Measurements from ENCODE around the gene GAS2.
A peak's percentile ranks its signal among the peaks of the same experiment; 100 is the strongest.
"Not testable (repeated sequence)": the region's sequence is repeated elsewhere in the genome, so short reads cannot be mapped to it uniquely, and the experiment has no call there.

GAS2 gene

DNA sequence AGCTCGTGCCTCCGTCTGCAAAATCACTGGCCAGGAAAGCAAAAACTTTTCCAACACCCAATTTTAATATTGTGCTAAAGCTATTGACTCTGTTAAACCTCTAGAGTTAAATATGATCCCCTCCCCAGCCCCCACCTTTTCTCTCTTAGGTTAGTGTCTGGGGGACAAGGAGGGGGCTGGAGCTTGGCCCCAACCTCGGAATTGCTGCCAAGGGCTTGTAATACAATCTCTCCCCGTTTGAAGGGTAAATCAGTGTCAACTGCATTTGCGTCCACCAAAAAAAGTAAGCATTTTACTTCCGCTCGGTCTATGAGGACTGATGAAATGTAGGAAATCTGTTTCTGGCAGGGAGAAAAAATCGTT is at the start of gene GAS2:
Gene GAS2 (plus strand): TSS at position 287 of the 363 bp plus-strand sequence. CDS start 8,259 bp downstream, outside the sequence.
- DNase-seq (ENCODE audit: low read depth): no peak

DNA sequence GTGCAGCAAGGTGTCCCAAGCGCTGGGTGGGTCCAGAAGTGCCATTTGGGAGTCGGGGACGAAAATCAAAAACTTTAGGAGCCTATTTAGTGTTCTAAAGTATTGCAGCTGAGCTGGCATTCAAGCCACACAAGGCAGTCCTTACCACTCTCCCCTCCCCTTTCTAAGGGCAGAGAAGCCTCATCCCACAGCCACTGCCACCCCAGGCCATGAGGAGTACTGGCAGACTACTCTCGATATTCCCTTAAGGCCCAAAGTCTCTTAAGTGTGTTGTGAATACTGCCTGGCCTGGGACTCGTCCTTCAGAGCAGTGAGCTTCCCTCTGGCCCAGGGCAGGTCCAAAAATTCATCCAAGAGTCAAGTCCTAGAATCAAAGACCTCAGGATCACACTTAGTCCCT is 48.5 kb upstream of the GAS2 start:
- DNase-seq (ENCODE audit: low read depth): no peak

DNA sequence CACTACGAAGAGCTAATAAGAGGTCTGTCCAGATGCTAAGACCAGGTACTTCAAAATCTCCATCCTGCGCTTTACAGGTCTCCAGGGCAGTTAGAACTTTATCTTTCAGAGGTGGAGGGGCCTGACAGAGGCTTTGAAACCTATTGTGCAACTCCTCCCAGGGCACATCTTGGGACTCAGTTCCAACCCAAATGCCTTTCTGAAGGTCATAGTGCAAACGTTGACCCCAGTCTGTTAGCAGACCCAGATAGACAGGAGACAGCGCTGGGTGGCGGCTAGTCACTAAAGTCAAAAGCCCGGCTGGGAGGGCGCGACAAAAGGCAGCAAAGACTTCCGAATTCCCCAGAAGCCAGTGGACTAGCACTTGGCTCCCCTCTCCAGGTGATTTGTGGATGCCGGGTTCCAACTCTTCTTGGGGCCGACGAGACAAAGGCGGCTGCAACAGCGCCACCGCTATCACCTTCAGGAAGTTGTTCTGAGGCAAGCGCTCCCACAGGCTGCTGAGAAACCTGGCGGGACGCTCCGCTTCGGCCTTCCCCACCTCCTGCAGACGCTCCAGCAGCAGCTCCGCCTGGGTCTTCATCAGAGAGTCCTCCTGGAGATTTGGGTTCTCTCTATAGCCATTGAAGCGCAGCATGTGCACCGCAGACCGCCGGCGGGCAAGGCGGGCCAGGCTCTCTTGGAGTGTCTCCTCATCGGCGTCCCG is 41.5 kb upstream of the GAS2 start:
- DNase-seq (ENCODE audit: low read depth): peak; percentile 33

DNA sequence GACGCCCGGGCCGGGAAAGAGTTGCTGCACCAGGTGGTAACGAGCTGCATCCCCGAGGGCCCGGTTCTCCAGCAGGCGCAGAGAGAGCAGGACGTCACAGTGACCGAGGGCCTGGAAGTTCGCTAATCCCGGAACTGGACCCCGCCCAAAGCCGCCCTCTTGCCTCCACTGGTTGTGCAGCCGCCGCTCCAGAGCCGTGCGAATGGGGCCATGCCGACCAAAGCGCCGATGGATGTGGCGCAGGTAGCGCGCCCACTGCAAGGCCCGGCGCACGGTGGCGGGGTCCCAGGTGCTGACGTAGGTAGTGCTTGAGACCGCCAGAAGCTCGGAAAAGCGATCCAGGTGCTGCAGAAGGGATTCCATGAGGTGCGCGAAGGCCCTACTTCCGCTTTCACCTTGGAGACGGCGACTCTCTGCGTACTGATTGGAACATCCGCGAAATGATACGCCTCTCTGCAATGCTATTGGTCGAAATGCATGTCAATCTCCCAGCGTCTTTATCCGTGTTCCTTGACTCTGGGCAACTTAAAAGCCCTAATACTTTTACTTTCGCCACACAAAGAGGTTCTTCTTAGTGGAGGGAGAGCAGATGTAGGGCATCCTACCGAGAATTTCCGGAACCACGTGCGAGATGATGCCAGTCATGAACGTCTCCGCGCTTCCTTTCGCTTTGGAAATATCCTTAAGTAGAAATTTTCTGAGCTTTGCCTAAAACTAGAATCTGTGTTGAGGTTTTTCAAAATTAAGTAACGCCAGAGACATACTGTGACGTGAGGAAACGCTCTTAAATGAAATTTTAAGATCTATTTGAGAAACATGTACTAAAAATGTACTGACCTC is 40.7 kb upstream of the GAS2 start, which contains the start of gene FANCF:
Gene FANCF (minus strand): TSS at position 376 of the 840 bp plus-strand sequence. CDS start 13 bp downstream, at position 363.
- DNase-seq (ENCODE audit: low read depth): peak; percentile 81

DNA sequence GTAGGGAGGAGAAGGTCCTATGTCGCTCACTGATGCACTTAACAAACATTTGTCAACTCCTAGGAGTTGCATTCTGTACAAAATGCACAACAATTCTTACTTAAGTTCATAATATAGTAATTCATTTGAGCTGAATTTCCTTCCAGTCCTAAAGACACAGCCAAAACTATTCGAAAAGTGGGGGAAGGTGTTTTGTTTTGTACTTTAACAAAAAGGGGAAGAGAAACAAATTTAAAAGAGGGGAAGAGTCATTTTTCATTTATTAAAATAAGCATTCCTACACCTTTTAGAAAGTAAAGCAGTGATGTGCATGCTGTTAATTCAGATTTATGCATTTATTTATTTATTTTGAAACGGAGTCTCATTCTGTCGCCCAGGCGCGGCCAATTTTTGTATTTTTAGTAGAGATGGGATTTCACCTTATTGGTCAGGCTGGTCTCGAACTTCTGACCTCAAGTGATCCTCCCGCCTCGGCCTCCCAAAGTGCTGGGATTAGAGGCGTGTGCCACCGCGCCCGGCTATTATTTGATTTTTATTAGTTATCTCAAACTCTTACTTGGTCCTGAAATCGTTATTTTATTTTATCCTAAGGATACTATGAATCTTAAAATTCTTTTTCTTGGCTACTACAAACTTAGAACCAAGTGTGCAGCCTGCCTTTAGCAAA is 39.7 kb upstream of the GAS2 start:
- no peak for DNase-seq (ENCODE audit: low read depth)

DNA sequence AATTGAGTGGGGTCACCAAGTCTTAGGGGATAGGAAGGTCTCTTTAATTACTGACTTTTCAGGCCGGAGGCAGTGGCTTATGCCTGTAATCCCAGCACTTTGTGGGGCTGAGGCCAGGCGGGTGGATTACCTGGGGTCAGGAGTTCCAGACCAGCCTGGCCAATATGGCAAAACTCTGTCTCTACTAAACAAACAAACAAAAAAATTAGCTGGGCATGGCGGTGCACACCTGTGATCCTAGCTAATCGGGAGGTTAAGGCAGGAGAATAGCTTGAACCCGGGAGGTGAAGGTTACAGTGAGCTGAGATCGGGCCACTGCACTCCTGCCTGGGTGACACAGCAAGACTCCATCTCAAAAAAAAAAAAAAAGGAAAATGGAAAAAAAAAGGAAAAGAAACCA is 39.0 kb upstream of the GAS2 start:
- DNase-seq (ENCODE audit: low read depth): no peak

DNA sequence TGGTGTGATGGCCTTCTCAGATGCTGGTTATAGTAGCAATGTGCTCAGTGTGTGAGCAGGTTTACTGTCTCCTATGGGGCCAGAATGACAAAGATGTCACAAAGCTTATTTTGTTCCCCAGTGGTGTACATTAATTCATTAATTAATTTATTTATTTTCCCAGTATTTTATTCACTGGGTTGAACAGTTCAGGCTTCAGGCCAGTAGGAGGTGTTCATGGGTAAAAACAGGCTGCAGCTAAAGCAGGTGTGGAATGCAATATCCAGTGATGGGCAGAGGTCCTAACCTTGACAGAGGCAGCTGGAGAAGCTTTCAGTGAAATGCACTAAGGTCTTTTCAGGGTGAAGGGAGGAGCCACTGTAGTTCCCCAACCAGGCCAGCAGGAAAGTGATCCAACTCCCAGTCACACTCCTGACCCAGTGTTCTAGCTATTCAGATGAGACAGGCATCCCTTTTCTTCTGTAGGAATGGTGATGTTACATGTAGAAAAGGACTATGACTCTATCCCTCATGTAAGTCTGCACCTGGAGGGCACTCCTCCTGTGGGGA is 33.0 kb upstream of the GAS2 start:
- no peak for DNase-seq (ENCODE audit: low read depth)

DNA sequence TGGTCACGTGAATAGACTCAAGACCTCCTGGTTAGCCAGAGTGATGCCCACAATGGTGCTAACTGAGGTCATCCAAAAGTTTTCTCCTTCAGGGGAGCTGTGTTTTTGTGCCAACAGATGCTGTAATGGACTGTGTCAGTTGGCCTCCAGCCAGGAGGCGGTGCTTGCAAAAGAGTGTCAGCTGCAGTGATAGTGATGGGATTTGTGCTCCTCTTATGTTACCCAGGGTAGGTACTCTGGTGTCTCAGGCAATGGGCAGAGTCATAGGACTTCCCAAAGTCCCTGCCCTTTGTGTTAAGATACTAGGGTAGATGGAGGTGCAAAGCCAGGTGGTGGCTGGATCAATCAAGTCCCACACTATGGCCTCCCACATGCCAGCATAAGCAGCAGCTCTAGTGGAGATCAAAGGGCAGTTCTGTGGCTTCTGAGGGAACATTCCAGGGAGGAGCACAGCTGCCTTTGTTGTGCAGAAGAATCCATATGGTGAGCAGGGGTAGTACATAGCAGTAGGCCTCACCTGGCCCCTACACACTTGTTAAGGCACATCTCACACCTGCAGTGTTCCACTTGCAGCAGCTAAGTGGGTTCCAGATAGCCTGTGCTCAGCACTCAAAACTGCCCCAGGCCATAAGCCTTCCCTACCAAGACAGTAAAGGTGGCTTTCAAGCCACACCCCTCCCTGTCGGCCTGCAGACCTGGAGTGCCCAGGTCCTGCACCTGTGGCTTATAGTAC is 31.3 kb upstream of the GAS2 start:
- no peak for DNase-seq (ENCODE audit: low read depth)

DNA sequence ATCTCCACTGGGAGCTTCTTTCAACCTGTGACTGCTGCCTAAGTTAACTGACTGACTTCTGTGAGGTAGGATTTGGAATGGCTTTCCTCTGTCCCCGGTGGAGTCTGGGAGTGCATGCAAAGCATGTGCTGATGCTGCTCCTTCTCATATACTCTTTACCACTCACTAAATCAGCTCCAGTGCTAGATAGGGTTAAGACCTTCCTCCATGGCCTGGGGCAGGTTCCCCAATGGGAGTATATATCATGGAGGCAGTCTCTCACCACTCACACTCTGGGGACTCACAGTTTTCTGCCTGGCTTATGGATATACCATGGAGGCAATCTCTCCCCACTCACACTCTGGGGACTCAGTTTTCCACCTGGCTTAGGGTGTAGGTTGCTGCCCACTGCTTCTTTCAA is 30.7 kb upstream of the GAS2 start:
- DNase-seq (ENCODE audit: low read depth): no peak

DNA sequence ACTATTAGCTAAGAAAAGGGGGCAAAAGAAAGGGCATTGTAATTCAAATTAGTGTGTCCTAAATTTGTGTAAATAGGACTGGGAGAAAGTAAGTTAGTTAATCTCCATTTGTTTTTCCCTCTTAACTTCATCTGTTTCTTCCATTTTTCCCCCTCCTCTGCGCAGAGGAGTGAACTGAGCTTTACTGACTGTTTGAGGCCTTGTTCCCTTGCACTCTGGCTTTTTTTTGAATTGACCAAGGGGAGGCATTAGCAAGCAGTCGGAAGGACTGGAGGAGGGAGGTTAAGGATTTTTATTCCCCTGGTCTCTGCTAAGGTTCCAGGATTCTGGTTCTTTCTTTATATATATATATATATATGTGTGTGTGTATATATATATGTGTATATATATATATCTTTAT is 25.5 kb upstream of the GAS2 start:
- DNase-seq (ENCODE audit: low read depth): no peak

DNA sequence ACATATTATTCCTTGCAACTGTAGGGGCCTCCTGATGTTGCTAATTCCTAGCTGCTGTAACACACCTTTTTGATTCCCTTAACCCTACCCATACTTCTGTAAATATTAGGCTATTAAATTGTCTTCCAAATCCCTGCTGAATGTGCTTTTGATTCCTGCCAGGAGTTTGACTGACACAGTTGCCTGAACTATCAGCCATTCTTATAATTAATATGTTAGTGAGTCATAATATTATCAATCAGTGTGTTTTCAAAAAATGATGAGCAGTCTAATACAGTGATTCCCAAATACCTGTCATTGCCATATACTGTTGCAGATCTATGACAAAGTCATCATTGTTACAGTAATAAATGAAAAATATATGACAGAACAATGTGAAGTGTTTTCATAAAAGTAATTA is 24.9 kb upstream of the GAS2 start:
- no peak for DNase-seq (ENCODE audit: low read depth)

DNA sequence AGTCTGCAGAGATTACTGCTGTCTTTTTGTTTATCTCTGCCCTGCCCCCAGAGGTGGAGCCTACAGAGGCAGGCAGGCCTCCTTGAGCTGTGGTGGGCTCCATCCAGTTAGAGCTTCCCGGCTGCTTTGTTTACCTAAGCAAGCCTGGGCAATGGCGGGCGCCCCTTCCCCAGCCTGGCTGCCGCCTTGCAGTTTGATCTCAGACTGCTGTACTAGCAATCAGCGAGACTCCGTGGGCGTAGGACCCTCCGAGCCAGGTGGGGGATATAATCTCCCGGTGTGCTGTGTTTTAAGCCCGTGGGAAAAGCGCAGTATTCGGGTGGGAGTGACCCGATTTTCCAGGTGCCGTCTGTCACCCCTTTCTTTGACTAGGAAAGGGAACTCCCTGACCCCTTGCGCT is 14.1 kb upstream of the GAS2 start:
- not testable (repeated sequence) for DNase-seq (ENCODE audit: low read depth)

DNA sequence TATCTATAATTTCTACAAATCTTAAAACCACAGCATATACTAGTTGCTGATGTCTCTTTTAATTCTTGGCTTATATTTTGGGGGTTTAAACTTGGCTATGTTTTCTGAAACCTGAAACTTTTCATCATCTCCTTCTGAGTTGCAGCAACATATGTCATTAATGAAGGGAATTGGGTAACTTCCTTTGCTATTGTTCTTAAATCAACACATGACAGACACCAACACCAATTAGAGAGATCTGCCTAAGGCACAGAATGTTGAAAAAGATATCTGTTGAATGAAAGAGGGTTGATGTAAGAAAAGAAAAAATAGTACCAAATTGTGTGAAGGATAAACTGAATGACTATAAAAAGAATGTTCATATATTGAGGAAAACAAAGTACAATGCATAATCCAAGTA is 10.3 kb upstream of the GAS2 start:
- DNase-seq (ENCODE audit: low read depth): no peak

DNA sequence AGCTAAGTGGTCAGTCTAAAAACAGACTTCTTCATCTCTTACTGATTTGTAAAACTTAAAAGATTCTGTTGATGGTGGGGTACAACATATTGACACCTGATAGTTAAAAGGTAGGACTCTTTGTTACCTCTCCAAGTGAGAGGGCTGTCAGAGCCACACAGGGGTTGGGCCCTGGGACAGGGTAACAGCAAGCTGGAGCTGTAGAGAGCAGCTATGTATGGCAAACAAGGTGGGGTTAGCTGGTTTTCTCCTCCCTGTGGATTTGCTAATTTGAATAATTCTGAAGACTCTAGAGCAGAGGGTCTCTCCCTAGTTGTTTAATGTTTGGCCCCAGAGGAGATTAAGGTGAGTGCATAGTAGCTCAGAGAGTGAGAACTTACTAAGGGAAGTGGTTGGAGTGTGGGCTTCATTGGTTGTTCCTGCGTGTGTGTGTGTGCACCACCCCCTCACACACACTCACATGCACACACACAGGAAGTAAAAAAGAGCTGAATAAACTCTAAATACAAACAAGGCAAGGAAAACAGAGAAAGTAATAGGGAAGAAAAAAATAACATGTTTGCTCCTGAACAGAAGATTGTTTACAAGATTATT is 9.2 kb upstream of the GAS2 start:
- DNase-seq (ENCODE audit: low read depth): no peak

DNA sequence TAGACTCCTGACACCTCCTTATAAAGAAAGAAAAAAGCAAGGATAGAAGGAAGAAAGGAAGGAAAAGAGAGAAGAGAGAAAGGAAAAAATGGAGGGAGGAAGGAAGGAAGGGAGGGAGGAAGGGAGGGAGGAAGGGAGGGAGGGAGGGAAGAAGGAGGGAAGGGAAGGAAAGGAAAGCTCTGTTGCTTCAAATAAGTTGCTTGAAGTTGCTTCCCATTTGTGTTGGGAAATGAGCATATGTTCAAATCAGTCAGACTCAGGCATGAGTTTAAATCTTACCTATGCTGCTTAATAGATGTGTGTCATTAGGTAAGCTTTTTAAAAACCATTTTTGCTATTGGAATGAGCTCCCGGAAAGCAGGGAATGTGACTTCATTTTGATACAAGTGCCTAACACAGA is 6.6 kb upstream of the GAS2 start:
- no peak for DNase-seq (ENCODE audit: low read depth)

DNA sequence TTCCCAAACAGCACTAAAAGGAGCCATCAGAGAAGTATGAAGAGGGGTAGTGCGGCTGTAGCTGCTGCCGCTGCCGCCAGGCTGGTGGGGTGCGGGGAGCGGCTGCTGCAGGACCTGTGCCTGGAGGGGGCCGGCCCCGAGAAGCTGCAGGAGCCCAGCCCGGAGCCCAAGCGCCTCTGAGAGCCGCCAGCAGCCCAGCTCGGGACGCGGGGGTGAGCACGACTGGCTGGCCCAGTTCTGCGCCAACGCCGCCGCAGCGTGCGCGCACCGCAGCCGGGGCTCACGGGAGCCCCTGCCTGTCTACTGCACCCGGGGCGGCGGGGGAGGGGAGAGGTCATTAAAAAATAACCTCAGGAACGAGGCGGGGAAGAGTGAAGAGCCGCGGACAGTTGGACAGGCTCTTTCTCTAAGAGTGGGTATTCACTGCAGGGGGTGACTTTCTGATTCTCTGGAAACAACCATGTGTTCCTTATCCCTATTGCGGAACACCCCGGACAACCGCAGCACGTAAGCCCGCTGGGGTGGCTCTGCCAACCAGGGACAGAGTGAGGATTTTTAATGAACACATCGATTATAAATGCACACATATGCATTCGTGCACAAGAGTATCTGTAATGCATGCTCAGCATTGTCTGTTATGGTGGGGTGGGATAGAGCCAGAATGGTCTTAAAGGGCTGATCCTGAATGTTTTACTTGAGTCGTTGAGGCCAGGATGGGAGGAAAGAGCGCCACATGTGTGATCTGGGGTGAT is 453 bp downstream of the GAS2 start:
- no peak for DNase-seq (ENCODE audit: low read depth)

DNA sequence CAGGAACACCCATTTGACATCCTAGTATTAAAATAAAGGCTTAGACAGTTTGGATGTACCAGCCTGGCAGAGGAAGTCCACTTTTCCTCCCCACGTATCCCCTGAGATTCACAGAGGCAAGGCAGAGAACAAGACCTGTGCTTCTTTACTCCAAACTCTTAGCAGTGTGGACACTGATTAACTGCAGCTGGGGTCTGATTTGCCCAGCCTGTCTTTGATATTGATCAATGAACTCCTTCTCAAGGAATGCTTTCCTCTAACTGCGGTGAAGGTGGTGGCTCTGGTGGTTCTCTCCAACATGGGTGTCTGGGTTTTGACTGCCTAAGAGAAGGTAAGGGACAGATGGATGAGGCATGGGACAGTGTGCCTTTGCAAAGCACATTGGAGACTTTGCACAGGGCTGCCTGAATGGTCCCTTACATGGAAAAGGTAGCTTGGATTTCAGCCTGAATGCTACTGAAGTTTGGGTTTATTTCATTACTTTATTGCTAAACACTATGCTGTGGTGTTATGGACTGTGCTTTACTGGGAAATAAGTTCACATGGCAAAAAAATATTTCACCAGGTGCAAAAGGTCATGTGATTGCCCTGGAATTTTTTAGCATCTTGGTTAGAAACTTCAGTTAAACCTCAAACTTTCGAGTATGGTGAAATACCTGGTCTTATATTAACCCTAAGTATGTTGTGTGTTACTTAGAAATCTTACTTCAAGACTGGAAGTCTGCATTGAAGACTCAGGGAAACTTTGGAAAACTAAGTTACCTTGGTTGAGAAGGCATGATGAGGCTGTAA is 1.8 kb downstream of the GAS2 start:
- no peak for DNase-seq (ENCODE audit: low read depth)

DNA sequence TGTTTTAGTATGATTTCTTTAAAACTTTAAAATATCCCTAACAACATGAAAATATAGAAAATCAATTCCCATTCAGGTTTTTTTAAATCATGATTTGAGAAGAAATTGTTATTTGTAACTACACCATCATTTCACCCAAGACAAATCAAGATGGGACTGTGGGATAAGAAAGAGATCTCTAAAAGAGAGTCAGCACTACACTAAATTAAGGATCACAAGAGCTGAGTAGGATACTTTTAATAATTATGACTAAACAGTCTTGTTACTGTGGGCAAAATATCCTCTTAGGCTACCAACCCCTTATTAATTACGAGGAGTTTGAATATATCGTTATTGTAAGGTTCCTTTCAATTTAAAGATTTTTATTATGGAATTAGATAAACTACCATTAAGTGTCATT is 3.0 kb downstream of the GAS2 start:
- no peak for DNase-seq (ENCODE audit: low read depth)

DNA sequence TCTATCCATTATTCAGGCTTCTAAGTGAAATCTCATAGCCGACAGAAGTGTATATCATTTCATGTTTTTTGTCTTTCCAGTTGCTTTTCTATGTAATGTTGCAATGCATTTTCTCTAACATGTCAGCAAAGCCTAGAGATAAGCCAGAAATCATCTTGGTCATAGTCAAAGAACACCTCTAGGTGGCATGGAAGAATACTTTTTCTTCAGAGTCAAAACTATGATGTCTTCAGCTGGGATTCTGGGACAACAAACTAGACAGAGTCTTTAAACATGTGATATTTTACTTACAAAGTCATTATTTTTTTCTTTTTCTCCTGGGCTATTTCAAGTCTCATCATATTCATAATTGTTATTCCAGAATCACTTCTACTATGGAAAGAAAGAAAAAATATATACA is 4.4 kb downstream of the GAS2 start:
- no peak for DNase-seq (ENCODE audit: low read depth)

DNA sequence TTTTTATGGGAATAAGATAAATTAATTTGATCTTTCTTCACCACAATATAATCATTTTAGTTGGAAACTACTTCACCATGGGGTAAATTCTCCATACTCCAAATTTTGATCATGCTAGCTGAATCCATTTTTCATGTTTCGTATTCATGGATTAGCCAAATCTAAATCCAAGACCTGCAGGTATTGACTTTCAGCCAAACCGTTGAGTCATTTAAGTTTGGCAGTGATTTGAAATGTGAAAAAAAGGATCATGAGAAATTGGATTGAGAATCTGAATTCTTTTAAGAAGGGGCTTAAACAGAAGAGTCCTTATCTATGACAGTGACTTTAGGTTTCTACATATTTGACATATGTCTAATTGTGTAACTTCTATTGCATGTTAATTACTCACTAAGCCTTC is 5.3 kb downstream of the GAS2 start:
- DNase-seq (ENCODE audit: low read depth): no peak
